Measurements from ENCODE around the gene HNF4A. TPM values are rescaled to one million over a fixed set of nuclear protein-coding genes. Genes with fewer than 3 reads are reported as not detected.

Gene HNF4A
- total RNA-seq, 5 donors from 2014 or later (not counting 1 experiment from before 2014, with no cell fraction given), result 0.16 to 0.35 (median 0.32) TPM; not detected in 2

- H3K9me3 ChIP-seq, result no peaks in the 10 kb centered on the region
- H3K4me1 Mint-ChIP-seq, result no peaks in the 10 kb centered on the region
- no peaks in the 10 kb centered on the region for H3K9me3 Mint-ChIP-seq
- ChIA-PET CTCF (no interaction called here), POLR2A (no interaction called here)
- no peaks in the 10 kb centered on the region for H3K36me3 Mint-ChIP-seq
- peaks cover 0 to 41% of the 10 kb centered on the region in 2 experiments for H3K27me3 ChIP-seq (replicated peaks in 1 of 2; ENCODE audit: control insufficient read depth in 2 of 2, extremely low read depth in 1 of 2, insufficient read depth in 2 of 2, low read length in 1 of 2)
- no peak for ATAC-seq (replicated peaks in 1 of 4)
- H3K4me3 Mint-ChIP-seq, result no peak overlapping the region
- H3K27ac Mint-ChIP-seq, result no peak overlapping the region
- no peak overlapping the region for H3K4me3 ChIP-seq (ENCODE audit: control insufficient read depth in 1 of 2, extremely low read depth in 1 of 2, low read length in 1 of 2)
- no peaks in the 10 kb centered on the region for H3K4me1 ChIP-seq (ENCODE audit: control insufficient read depth in 1 of 2, extremely low read depth in 1 of 2, insufficient read depth in 2 of 2, low read length in 2 of 2)
- H3K27ac ChIP-seq (ENCODE audit: low read length), result no peak overlapping the region
- no peak for DNase-seq
- peaks cover 5 to 14% of the 10 kb centered on the region in 2 donors for H3K27me3 Mint-ChIP-seq
- H3K36me3 ChIP-seq (ENCODE audit: control insufficient read depth in 2 of 2, extremely low read depth in 1 of 2, insufficient read depth in 1 of 2, low read length in 1 of 2), result no peaks in the 10 kb centered on the region
- 69% methylated on average over 5 of the region's 8 CpGs for WGBS (ENCODE audit: insufficient coverage)
Observed at GRCh38 chr20:44334306-44334705, 21.2 kb upstream of the HNF4A start.

GRCh38 chr20:44334709-44335108 lies 20.8 kb upstream of the HNF4A start:
- no peaks in the 10 kb centered on the region for H3K36me3 Mint-ChIP-seq
- peaks cover 5 to 14% of the 10 kb centered on the region in 2 donors for H3K27me3 Mint-ChIP-seq
- no peaks in the 10 kb centered on the region for H3K4me1 ChIP-seq (ENCODE audit: control insufficient read depth in 1 of 2, extremely low read depth in 1 of 2, insufficient read depth in 2 of 2, low read length in 2 of 2)
- peaks cover 0 to 38% of the 10 kb centered on the region in 2 experiments for H3K27me3 ChIP-seq (replicated peaks in 1 of 2; ENCODE audit: control insufficient read depth in 2 of 2, extremely low read depth in 1 of 2, insufficient read depth in 2 of 2, low read length in 1 of 2)
- H3K27ac ChIP-seq (ENCODE audit: low read length), result no peak overlapping the region
- H3K4me3 Mint-ChIP-seq, result no peak overlapping the region
- no peak overlapping the region for H3K4me3 ChIP-seq (ENCODE audit: control insufficient read depth in 1 of 2, extremely low read depth in 1 of 2, low read length in 1 of 2)
- H3K9me3 ChIP-seq, result no peaks in the 10 kb centered on the region
- ATAC-seq (replicated peaks in 1 of 4) (no peak), DNase-seq (no peak)
- ChIA-PET POLR2A (no interaction called here), CTCF (no interaction called here)
- H3K27ac Mint-ChIP-seq, result no peak overlapping the region
- no peaks in the 10 kb centered on the region for H3K4me1 Mint-ChIP-seq
- no peaks in the 10 kb centered on the region for H3K36me3 ChIP-seq (ENCODE audit: control insufficient read depth in 2 of 2, extremely low read depth in 1 of 2, insufficient read depth in 1 of 2, low read length in 1 of 2)
- H3K9me3 Mint-ChIP-seq, result no peaks in the 10 kb centered on the region
- 81% methylated on average over 3 of the region's 4 CpGs for WGBS (ENCODE audit: insufficient coverage)

GRCh38 chr20:44335675-44336074 lies 19.8 kb upstream of the HNF4A start:
- DNase-seq (no peak), ATAC-seq (replicated peaks in 1 of 4) (no peak)
- Histone ChIP-seq H3K4me3 (ENCODE audit: control insufficient read depth in 1 of 2, extremely low read depth in 1 of 2, low read length in 1 of 2) (no peak overlapping the region), H3K9me3 (no peaks in the 10 kb centered on the region), H3K4me1 (ENCODE audit: control insufficient read depth in 1 of 2, extremely low read depth in 1 of 2, insufficient read depth in 2 of 2, low read length in 2 of 2) (no peaks in the 10 kb centered on the region), H3K27ac (ENCODE audit: low read length) (no peak overlapping the region), H3K36me3 (ENCODE audit: control insufficient read depth in 2 of 2, extremely low read depth in 1 of 2, insufficient read depth in 1 of 2, low read length in 1 of 2) (no peaks in the 10 kb centered on the region), H3K27me3 (replicated peaks in 1 of 2; ENCODE audit: control insufficient read depth in 2 of 2, extremely low read depth in 1 of 2, insufficient read depth in 2 of 2, low read length in 1 of 2) (peaks cover 0 to 33% of the 10 kb centered on the region in 2 experiments)
- Mint-ChIP-seq H3K27ac (no peak overlapping the region), H3K27me3 (peaks cover 5 to 14% of the 10 kb centered on the region in 2 donors), H3K4me3 (no peak overlapping the region), H3K36me3 (no peaks in the 10 kb centered on the region), H3K9me3 (no peaks in the 10 kb centered on the region), H3K4me1 (no peaks in the 10 kb centered on the region)
- ChIA-PET CTCF (no interaction called here), POLR2A (no interaction called here)
- WGBS (ENCODE audit: insufficient coverage), result 59% methylated on average over 2 of the region's 2 CpGs

- Mint-ChIP-seq H3K4me3 (no peak overlapping the region), H3K9me3 (no peaks in the 10 kb centered on the region), H3K27me3 (peaks cover 5 to 13% of the 10 kb centered on the region in 2 donors), H3K4me1 (no peaks in the 10 kb centered on the region), H3K27ac (no peak overlapping the region), H3K36me3 (no peaks in the 10 kb centered on the region)
- Histone ChIP-seq H3K4me1 (ENCODE audit: control insufficient read depth in 1 of 2, extremely low read depth in 1 of 2, insufficient read depth in 2 of 2, low read length in 2 of 2) (no peaks in the 10 kb centered on the region), H3K4me3 (ENCODE audit: control insufficient read depth in 1 of 2, extremely low read depth in 1 of 2, low read length in 1 of 2) (no peak overlapping the region), H3K27ac (ENCODE audit: low read length) (no peak overlapping the region), H3K36me3 (ENCODE audit: control insufficient read depth in 2 of 2, extremely low read depth in 1 of 2, insufficient read depth in 1 of 2, low read length in 1 of 2) (no peaks in the 10 kb centered on the region), H3K27me3 (replicated peaks in 1 of 2; ENCODE audit: control insufficient read depth in 2 of 2, extremely low read depth in 1 of 2, insufficient read depth in 2 of 2, low read length in 1 of 2) (peaks cover 0 to 33% of the 10 kb centered on the region in 2 experiments), H3K9me3 (no peaks in the 10 kb centered on the region)
- ATAC-seq (replicated peaks in 1 of 4) (no peak), DNase-seq (no peak)
- ChIA-PET CTCF (no interaction called here), POLR2A (no interaction called here)
- WGBS (ENCODE audit: insufficient coverage), result 40% methylated on average over 13 of the region's 15 CpGs
Observed at GRCh38 chr20:44336086-44336485, 19.4 kb upstream of the HNF4A start.

- ATAC-seq (replicated peaks in 1 of 4), result no peak
- H3K27ac ChIP-seq (ENCODE audit: low read length), result no peak within 1 kb of the TSS
- Mint-ChIP-seq H3K9me3 (no peaks in the 10 kb centered on the region), H3K27me3 (peaks cover 5 to 10% of the 10 kb centered on the region in 2 donors), H3K4me1 (no peaks in the 10 kb centered on the region), H3K4me3 (no peak within 1 kb of the TSS), H3K36me3 (no peaks in the 10 kb centered on the region), H3K27ac (no peak within 1 kb of the TSS)
- no peak for DNase-seq
- H3K36me3 ChIP-seq (ENCODE audit: control insufficient read depth in 2 of 2, extremely low read depth in 1 of 2, insufficient read depth in 1 of 2, low read length in 1 of 2), result no peaks in the 10 kb centered on the region
- no peaks in the 10 kb centered on the region for H3K9me3 ChIP-seq
- ChIA-PET CTCF (no interaction called here), POLR2A (no interaction called here)
- 89% methylated on average over 15 of the region's 16 CpGs for WGBS (ENCODE audit: insufficient coverage)
- H3K27me3 ChIP-seq (replicated peaks in 1 of 2; ENCODE audit: control insufficient read depth in 2 of 2, extremely low read depth in 1 of 2, insufficient read depth in 2 of 2, low read length in 1 of 2), result peaks cover 0 to 33% of the 10 kb centered on the region in 2 experiments
- no peaks in the 10 kb centered on the region for H3K4me1 ChIP-seq (ENCODE audit: control insufficient read depth in 1 of 2, extremely low read depth in 1 of 2, insufficient read depth in 2 of 2, low read length in 2 of 2)
- H3K4me3 ChIP-seq (ENCODE audit: control insufficient read depth in 1 of 2, extremely low read depth in 1 of 2, low read length in 1 of 2), result no peak within 1 kb of the TSS
Observed at GRCh38 chr20:44336725-44337380, 18.6 kb upstream of the HNF4A start, which contains the start of gene R3HDML. R3HDML (plus strand) TSS chr20:44337043; CDS start chr20:44337158, 115 bp downstream.

- Histone ChIP-seq H3K27ac (ENCODE audit: low read length) (no peak overlapping the region), H3K36me3 (ENCODE audit: control insufficient read depth in 2 of 2, extremely low read depth in 1 of 2, insufficient read depth in 1 of 2, low read length in 1 of 2) (no peaks in the 10 kb centered on the region), H3K4me3 (ENCODE audit: control insufficient read depth in 1 of 2, extremely low read depth in 1 of 2, low read length in 1 of 2) (no peak overlapping the region), H3K27me3 (replicated peaks in 1 of 2; ENCODE audit: control insufficient read depth in 2 of 2, extremely low read depth in 1 of 2, insufficient read depth in 2 of 2, low read length in 1 of 2) (peaks cover 0 to 12% of the 10 kb centered on the region in 2 experiments), H3K4me1 (ENCODE audit: control insufficient read depth in 1 of 2, extremely low read depth in 1 of 2, insufficient read depth in 2 of 2, low read length in 2 of 2) (no peaks in the 10 kb centered on the region), H3K9me3 (no peaks in the 10 kb centered on the region)
- WGBS (ENCODE audit: insufficient coverage), result 67% methylated on average over 1 of the region's 6 CpGs
- no peak for DNase-seq
- Mint-ChIP-seq H3K9me3 (no peaks in the 10 kb centered on the region), H3K27ac (no peak overlapping the region), H3K27me3 (peaks cover 0 to 4% of the 10 kb centered on the region in 2 donors), H3K4me1 (no peaks in the 10 kb centered on the region), H3K36me3 (no peaks in the 10 kb centered on the region), H3K4me3 (no peak overlapping the region)
- no peak for ATAC-seq (replicated peaks in 1 of 4)
- POLR2A ChIA-PET, result no interaction called here
- CTCF ChIA-PET, result no interaction called here
Observed at GRCh38 chr20:44342248-44342647, 13.3 kb upstream of the HNF4A start.
